ENCODE results near the gene FAM120B.

The FAM120B gene

DNA sequence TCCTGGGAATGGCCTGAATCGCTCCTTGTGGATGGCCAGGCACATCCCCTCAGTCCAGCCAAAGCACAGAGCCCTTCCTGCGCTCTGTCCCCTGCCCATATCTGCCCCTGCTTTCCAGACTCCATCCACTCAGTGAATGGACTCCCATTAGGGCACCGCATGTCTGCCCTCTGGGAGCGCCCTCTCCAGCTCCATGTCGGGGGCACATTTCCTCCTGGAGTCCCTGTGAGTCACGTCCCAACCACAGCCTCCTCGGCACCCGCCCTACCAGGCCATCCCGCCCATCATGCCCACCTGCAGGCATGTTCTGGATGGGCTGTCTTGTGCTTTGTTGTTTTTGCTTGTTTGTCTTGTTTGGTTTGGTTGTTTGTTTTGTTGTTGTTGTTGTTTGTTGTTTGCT lies 149.8 kb downstream of the FAM120B start:
- DNase-seq (ENCODE audit: low spot score) = no peak
